Measurements from ENCODE around the gene WDR88. TPM values are rescaled to one million over a fixed set of nuclear protein-coding genes. Genes with fewer than 3 reads are reported as not detected.
"Not testable (repeated sequence)": the region's sequence is repeated elsewhere in the genome, so short reads cannot be mapped to it uniquely, and the experiment has no call there.

The WDR88 gene
- polyA plus RNA-seq, 3 donors = not detected

- WGBS, 3 donors = 96 to 99% (median 98%) methylated on average over 4 of the region's 4 CpGs
Measured at GRCh38 chr19:33159149-33159548, 27.2 kb downstream of the WDR88 start.

DNA sequence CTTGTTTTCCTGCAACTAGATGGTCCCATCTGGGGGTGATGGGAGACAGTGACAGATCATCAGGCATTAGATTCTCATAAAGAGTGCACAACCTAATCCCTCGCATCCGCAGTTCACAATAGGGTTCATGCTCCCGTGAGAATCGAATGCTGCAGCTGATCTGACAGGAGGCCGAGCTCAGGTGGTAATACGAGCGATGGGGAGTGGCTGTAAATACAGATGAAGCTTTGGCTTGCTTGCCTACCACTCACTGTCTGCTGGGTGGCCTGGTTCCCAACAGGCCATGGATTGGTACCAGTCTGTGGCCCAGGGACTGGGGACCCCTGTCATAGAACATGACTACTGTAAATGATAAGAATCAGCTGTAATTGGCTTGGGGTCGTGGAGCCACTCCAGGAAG is 28.0 kb downstream of the WDR88 start:
- WGBS, 3 donors = 89 to 92% (median 89%) methylated on average over 8 of the region's 8 CpGs
- no peak overlapping the region for H3K27ac ChIP-seq (ENCODE audit: low read depth, low read length)

More at GRCh38 chr19:33159149-33159548, 27.2 kb downstream of the WDR88 start:
- no peak overlapping the region for H3K27ac ChIP-seq (ENCODE audit: low read depth, low read length)

GRCh38 chr19:33161201-33161600 is 29.3 kb downstream of the WDR88 start:
- WGBS, 3 donors = 45 to 85% (median 73%) methylated on average over 4 of the region's 4 CpGs

DNA sequence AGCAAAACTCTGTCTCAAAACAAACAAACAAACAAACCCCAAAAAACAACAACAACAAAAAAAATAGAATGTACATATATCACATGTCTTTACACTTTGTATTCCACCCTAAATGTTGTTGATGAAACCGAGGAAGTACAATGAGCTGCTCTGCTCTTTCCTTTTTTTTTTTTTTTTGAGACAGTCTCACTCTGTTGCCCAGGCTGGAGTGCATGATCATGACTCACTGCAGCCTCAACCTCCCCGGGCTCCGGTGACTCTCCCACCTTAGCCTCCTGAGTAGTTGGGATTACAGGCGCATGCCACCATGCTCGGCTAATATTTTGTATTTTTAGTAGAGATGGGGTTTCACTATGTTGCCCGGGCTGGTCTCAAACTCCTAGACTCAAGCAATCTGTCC is 31.6 kb downstream of the WDR88 start:
- H3K27ac ChIP-seq (ENCODE audit: low read depth, low read length) = no peak overlapping the region
- WGBS, 3 donors = 86 to 93% (median 87%) methylated on average over 6 of the region's 6 CpGs

More at GRCh38 chr19:33161201-33161600, 29.3 kb downstream of the WDR88 start:
- H3K27ac ChIP-seq (ENCODE audit: low read depth, low read length) = no peak overlapping the region

- not testable (repeated sequence) for H3K27ac ChIP-seq (ENCODE audit: low read depth, low read length)
- 64 to 69% (median 66%) methylated on average over 6 of the region's 6 CpGs for WGBS, 3 donors
Measured at GRCh38 chr19:33166037-33166436, 34.1 kb downstream of the WDR88 start.

DNA sequence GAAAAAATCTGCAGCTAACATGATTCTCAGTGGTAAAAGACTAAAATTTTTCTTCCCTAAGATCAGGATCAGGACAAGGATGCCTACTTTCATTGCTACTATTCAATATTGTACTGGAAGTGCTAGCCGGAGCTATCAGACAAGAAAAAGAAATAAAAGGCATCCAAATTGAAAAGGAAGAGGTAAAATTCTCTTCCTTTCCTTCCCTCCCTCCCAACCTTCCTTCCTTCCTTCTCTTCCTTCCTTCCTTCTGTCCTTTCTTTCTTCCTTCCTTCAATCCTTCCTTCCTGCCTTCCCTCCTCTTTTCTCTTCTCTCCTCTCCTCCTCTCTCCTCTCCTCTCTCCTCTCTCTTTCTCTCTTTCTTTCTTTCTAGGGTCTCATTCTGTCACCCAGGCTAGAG is 35.5 kb downstream of the WDR88 start:
- H3K27ac ChIP-seq (ENCODE audit: low read depth, low read length) = no peak overlapping the region
- 100% methylated on average over 1 of the region's 1 CpG for WGBS, 3 donors

GRCh38 chr19:33168528-33168927 is 36.6 kb downstream of the WDR88 start:
- H3K27ac ChIP-seq (ENCODE audit: low read depth, low read length) = no peak overlapping the region
- WGBS, 3 donors = 97 to 98% (median 97%) methylated on average over 1 of the region's 1 CpG

DNA sequence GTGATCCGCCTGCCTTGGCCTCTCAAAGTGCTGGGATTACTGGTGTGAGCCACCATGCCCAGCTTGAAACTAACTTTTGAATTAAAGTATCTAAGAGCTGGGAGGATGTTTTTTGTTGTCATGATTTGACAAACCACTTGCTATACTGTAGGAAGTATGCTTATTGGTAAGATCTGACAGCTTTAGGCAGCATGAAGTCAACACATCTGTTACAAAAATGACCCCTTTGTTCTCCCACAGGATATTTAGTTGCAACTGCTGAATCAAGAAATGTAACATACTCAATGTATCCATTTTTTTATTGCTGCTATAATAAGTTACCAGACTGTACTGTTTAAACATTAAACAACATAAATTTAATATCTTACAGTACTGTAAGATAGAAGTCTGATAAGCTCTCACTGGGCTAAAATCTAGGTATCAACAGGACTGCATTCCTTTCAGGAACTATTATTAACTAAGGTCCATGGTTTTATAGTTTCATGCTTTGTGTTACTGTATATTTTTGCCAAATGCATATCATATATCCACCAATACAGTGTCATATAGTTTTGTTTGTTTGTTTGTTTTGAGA is 39.4 kb downstream of the WDR88 start:
- H3K27ac ChIP-seq (ENCODE audit: low read depth, low read length) = no peak overlapping the region
- WGBS, 3 donors = 88 to 100% (median 91%) methylated on average over 1 of the region's 1 CpG

- no peak overlapping the region for H3K27ac ChIP-seq (ENCODE audit: low read depth, low read length)
- WGBS, 3 donors = 92 to 95% (median 95%) methylated on average over 6 of the region's 6 CpGs
Measured at GRCh38 chr19:33171916-33172359, 40.0 kb downstream of the WDR88 start.

DNA sequence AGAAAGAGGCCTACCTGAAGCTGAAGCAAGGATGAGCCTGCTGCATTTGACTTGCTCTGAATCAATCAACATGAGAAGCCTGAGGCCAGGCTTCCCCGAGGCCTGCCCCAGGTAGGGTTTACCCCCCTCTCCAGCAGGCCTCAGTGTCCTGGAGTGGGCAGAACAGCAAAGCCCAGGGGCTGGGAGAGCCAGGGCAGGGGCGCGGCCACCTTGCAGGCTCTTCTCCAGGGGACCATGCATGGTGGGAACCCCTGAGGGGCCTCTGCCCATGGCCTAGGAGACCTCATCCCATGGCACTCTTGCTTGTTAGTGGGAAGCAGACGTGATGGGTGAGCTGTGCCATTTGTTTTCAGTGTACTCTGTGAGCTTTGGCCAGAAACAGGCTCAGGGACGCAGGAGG is 42.3 kb downstream of the WDR88 start:
- 88 to 96% (median 94%) methylated on average over 4 to 5 of the region's 5 CpGs for WGBS, 3 donors
- H3K27ac ChIP-seq (ENCODE audit: low read depth, low read length) = no peak overlapping the region

GRCh38 chr19:33175156-33175782 is 43.4 kb downstream of the WDR88 start:
- no peak overlapping the region for H3K27ac ChIP-seq (ENCODE audit: low read depth, low read length)
- WGBS, 3 donors = 86 to 91% (median 90%) methylated on average over 10 of the region's 10 CpGs

DNA sequence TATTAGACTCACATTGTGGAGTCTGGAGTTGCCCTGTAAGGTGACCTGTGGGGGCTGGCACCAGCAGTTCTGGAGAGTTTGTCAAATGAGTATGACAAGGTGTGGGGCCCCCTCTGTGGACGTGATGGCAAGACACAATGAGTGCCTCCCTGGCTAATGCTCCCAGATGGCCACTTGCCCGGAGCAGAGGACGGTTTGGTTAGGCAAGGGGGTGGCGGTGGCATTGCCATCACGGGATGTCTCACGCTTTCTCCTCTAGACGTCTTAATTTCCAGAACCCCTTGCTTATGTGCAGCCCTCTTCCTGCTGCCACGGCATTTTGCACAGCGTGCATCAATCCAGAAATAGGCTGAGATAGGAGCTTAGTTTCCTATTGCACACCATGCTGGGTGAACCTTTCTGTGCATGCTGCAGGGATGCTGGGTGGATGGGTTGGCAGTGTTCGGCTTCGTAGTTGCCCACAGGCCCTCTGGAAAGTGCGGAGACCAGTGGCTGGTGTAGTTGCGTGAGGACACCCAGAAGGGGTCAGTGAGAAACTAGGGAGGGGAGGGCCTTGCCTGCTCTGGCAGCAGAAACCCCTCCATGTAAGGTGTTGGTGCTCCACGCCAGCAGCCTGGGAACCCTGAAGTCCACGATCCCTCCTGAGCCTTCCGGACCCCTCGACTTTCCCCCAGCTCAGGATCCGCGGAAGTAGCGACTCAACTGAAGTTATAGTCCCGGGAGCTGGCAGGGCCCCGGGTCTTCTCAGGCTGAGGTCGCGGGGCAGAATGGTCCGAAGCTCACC is 44.2 kb downstream of the WDR88 start:
- H3K27ac ChIP-seq (ENCODE audit: low read depth, low read length) = no peak overlapping the region
- 9 to 12% (median 11%) methylated on average over 25 of the region's 25 CpGs for WGBS, 3 donors

DNA sequence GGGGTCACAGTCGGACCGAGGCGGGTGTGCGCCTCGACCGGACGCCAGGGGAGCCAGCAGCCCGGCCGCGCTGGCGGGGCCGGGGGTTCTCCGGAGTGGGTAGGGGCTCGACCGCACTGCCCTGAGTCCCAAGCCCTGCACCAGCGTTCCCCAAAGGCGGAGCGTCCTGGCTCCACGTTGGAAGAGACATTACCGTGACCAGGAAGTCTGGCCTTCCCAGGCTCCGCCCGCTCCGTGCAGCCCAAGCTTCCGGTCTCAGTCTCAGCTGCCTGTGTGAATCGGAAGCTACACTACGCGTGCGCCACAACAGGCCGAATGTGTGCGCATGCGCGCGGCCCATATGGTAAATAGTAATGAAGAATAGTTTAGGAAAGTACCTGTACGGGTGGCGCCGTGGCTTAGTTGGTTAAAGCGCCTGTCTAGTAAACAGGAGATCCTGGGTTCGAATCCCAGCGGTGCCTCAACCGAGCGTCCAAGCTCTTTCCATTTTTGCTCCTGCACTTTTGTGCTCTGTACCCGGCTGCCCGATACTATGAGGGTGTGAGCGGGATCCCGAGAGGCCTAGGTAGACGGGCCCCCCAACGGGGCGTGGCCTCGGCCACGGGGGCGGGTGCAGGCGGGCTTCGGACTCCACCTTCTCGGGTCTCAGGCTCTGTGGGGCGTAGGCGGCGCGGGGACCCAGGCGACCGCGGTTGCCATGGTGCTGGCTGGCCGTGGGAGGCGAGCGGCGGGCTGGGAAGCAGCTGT is 44.9 kb downstream of the WDR88 start:
- 0 to 1% (median 0%) methylated on average over 61 to 65 of the region's 65 CpGs for WGBS, 3 donors
- no peak overlapping the region for H3K27ac ChIP-seq (ENCODE audit: low read depth, low read length)

- 0% methylated on average over 28 to 38 of the region's 38 CpGs for WGBS, 3 donors
- no peak overlapping the region for H3K27ac ChIP-seq (ENCODE audit: low read depth, low read length)
Measured at GRCh38 chr19:33177417-33177979, 45.6 kb downstream of the WDR88 start.

GRCh38 chr19:33186431-33187182 is 54.7 kb downstream of the WDR88 start:
- H3K27ac ChIP-seq (ENCODE audit: low read depth, low read length) = no peak overlapping the region
- WGBS, 3 donors = 41 to 66% (median 55%) methylated on average over 11 of the region's 11 CpGs

DNA sequence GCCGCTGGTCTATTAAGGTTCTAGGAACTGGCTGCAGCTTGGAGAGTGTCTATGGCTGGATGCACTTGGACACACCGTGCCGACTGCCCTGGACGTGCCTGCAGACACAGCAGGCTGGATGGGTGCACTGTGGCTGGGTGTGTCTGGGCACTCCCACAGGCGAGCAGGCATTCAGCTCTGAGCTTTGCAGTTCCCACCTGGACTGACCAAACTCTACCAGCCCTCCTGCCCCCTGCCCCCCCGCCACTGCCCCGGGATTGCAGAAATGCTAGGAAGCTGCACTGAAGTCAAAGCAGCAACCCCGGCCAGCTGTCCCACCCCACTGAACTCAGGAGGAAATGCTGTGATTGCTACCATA is 55.2 kb downstream of the WDR88 start:
- H3K27ac ChIP-seq (ENCODE audit: low read depth, low read length) = no peak overlapping the region
- 47 to 74% (median 61%) methylated on average over 8 of the region's 8 CpGs for WGBS, 3 donors

GRCh38 chr19:33189453-33189852 is 57.5 kb downstream of the WDR88 start:
- H3K27ac ChIP-seq (ENCODE audit: low read depth, low read length) = no peak overlapping the region
- 0% methylated on average over 1 of the region's 1 CpG for WGBS, 3 donors

DNA sequence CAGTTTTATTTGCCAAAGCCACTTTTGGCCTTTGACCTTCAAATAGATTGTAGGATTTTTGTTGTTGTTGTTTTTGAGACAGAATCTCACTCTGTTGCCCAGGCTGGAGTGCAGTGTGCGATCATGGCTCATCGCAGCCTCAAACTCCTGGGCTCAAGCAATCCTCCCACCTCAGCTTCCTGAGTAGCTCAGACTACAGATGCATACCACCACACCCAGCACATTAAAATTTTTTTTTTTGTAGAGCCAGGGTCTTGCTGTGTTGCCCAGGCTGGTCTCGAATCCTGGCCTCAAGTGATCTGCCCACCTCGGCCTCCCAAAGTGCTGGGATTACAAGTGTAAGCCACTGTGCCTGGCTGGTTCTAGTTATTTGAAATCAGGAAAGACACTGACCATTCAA is 59.2 kb downstream of the WDR88 start:
- not testable (repeated sequence) for H3K27ac ChIP-seq (ENCODE audit: low read depth, low read length)
- 85 to 92% (median 92%) methylated on average over 4 of the region's 4 CpGs for WGBS, 3 donors

Measured in adipose tissue (tissue), 3 donors.